MM.1S (cell line): ENCODE data around the gene CYP39A1.

Experiments used
- DNase-seq: peaks from one replicate; pipeline ENCODE4 v3.0.0-alpha.2; 2015
- H2AFZ ChIP-seq: fragments of 300-600 bp; sonication (generic); 2 replicates; pipeline ENCODE4 v1.6.0; 2016; ENCODE audit warnings: antibody characterized with exemption, low read length
- H3F3A ChIP-seq: fragments of 300-600 bp; sonication (generic); 2 replicates; pipeline ENCODE4 v1.6.1; 2016; ENCODE audit warnings: mild to moderate bottlenecking, antibody characterized with exemption, low read length, moderate library complexity, mixed read lengths; ENCODE audit not compliant: insufficient read depth
- H3K27ac ChIP-seq: fragments of 300-600 bp; sonication (generic); 2 replicates; pipeline ENCODE4 v1.5.1; 2016; ENCODE audit warnings: mild to moderate bottlenecking, low read length
- H3K27me3 ChIP-seq: fragments of 300-600 bp; sonication (generic); replicated peaks from 2 replicates; pipeline ENCODE4 v1.6.0; 2016; ENCODE audit warnings: low read length; ENCODE audit not compliant: insufficient read depth
- H3K36me3 ChIP-seq: fragments of 300-600 bp; sonication (generic); replicated peaks from 2 replicates; pipeline ENCODE4 v1.6.1; 2016; ENCODE audit warnings: mild to moderate bottlenecking, low read length, mixed read lengths; ENCODE audit not compliant: insufficient read depth
- H3K4me1 ChIP-seq: fragments of 300-600 bp; sonication (generic); 2 replicates; pipeline ENCODE4 v1.6.1; 2016; ENCODE audit warnings: low read length, mixed read lengths
- H3K4me2 ChIP-seq: fragments of 300-600 bp; sonication (generic); 2 replicates; pipeline ENCODE4 v1.6.0; 2016; ENCODE audit warnings: low read depth, low read length
- H3K4me3 ChIP-seq: fragments of 300-600 bp; sonication (generic); 2 replicates; pipeline ENCODE4 v1.5.1; 2016; ENCODE audit warnings: low read length, mixed read lengths
- H3K79me2 ChIP-seq: fragments of 300-600 bp; sonication (generic); 2 replicates; pipeline ENCODE4 v1.6.1; 2016; ENCODE audit warnings: mixed run types, low read length, mixed read lengths
- H3K9ac ChIP-seq: fragments of 300-600 bp; sonication (generic); 2 replicates; pipeline ENCODE4 v1.6.1; 2016; ENCODE audit warnings: low read length, mixed read lengths
- H3K9me2 ChIP-seq: fragments of 300-600 bp; sonication (generic); replicated peaks from 2 replicates; pipeline ENCODE4 v1.6.1; 2016; ENCODE audit warnings: mild to moderate bottlenecking, low read length, mixed read lengths; ENCODE audit not compliant: insufficient read depth
- H3K9me3 ChIP-seq: fragments of 300-600 bp; sonication (generic); replicated peaks from 2 replicates; pipeline ENCODE4 v1.6.1; 2016; ENCODE audit warnings: mild to moderate bottlenecking, low read length, mixed read lengths; ENCODE audit not compliant: insufficient read depth
- H4K20me1 ChIP-seq: fragments of 300-600 bp; sonication (generic); 2 replicates; pipeline ENCODE4 v1.6.1; 2016; ENCODE audit warnings: mild to moderate bottlenecking, low read length, moderate library complexity, mixed read lengths; ENCODE audit not compliant: insufficient read depth
- CTCF ChIP-seq: fragments of 300-600 bp; sonication (generic); IDR thresholded peaks from 2 replicates; pipeline ENCODE4 v1.5.1; 2016; ENCODE audit warnings: antibody characterized with exemption, low read length, mixed read lengths
- EZH2 ChIP-seq: fragments of 300-600 bp; sonication (generic); optimal IDR thresholded peaks from 2 replicates; pipeline ENCODE3; 2017; ENCODE audit warnings: low read depth, mild to moderate bottlenecking, antibody characterized with exemption, low read length, mixed read lengths
- EZH2phosphoT487 ChIP-seq: fragments of 300-600 bp; sonication (generic); IDR thresholded peaks from 2 replicates; pipeline ENCODE4 v1.6.1; 2018; ENCODE audit warnings: antibody characterized with exemption, low read length

CYP39A1 gene

GRCh38 chr6:46677314-46677654 is 24.7 kb upstream of the CYP39A1 start:
- no peak for DNase-seq
- H3F3A ChIP-seq, result no peaks in the 10 kb centered on the region
- no peaks in the 10 kb centered on the region for H4K20me1 ChIP-seq
- no peaks in the 10 kb centered on the region for H3K79me2 ChIP-seq
- H3K9me2 ChIP-seq, result no peaks in the 10 kb centered on the region
- H3K4me2 ChIP-seq, result no peak overlapping the region
- H3K4me3 ChIP-seq, result no peak overlapping the region
- peak; percentile 21 for TF ChIP-seq CTCF
- no peak for TF ChIP-seq EZH2
- TF ChIP-seq EZH2phosphoT487, result no peak
- no peaks in the 10 kb centered on the region for H3K9me3 ChIP-seq
- no peaks in the 10 kb centered on the region for H3K36me3 ChIP-seq
- no peaks in the 10 kb centered on the region for H3K4me1 ChIP-seq
- no peak overlapping the region for H2AFZ ChIP-seq
- no peak overlapping the region for H3K27ac ChIP-seq
- no peaks in the 10 kb centered on the region for H3K27me3 ChIP-seq
- no peak overlapping the region for H3K9ac ChIP-seq

- H3K79me2 ChIP-seq, result no peaks in the 10 kb centered on the region
- H3K4me2 ChIP-seq, result no peak overlapping the region
- no peak for TF ChIP-seq CTCF
- TF ChIP-seq EZH2phosphoT487, result no peak
- no peak for TF ChIP-seq EZH2
- DNase-seq, result no peak
- no peaks in the 10 kb centered on the region for H3K36me3 ChIP-seq
- H2AFZ ChIP-seq, result no peak overlapping the region
- H3K27ac ChIP-seq, result no peak overlapping the region
- H3K9ac ChIP-seq, result no peak overlapping the region
- H3K27me3 ChIP-seq, result no peaks in the 10 kb centered on the region
- H4K20me1 ChIP-seq, result no peaks in the 10 kb centered on the region
- no peaks in the 10 kb centered on the region for H3K4me1 ChIP-seq
- H3F3A ChIP-seq, result no peaks in the 10 kb centered on the region
- H3K9me3 ChIP-seq, result no peaks in the 10 kb centered on the region
- H3K4me3 ChIP-seq, result no peak overlapping the region
- H3K9me2 ChIP-seq, result no peaks in the 10 kb centered on the region
These were observed 24.1 kb upstream of the CYP39A1 start for GRCh38 chr6:46676604-46677313.

GRCh38 chr6:46674410-46674809 is 21.8 kb upstream of the CYP39A1 start:
- Histone ChIP-seq H3K9me3 (no peaks in the 10 kb centered on the region), H3K36me3 (no peaks in the 10 kb centered on the region), H3K27me3 (no peaks in the 10 kb centered on the region), H4K20me1 (no peaks in the 10 kb centered on the region), H3K79me2 (no peaks in the 10 kb centered on the region), H3K9me2 (no peaks in the 10 kb centered on the region), H3K4me1 (no peaks in the 10 kb centered on the region), H2AFZ (no peak overlapping the region), H3K9ac (no peak overlapping the region), H3K4me3 (no peak overlapping the region), H3K4me2 (no peak overlapping the region), H3K27ac (no peak overlapping the region), H3F3A (no peaks in the 10 kb centered on the region)
- DNase-seq, result no peak
- TF ChIP-seq EZH2phosphoT487, result no peak
- no peak for TF ChIP-seq CTCF
- TF ChIP-seq EZH2, result no peak
